ENCODE results near the gene MATN4. TPM values are rescaled to one million over a fixed set of nuclear protein-coding genes. Genes with fewer than 3 reads are reported as not detected.

MATN4 gene, protein sequence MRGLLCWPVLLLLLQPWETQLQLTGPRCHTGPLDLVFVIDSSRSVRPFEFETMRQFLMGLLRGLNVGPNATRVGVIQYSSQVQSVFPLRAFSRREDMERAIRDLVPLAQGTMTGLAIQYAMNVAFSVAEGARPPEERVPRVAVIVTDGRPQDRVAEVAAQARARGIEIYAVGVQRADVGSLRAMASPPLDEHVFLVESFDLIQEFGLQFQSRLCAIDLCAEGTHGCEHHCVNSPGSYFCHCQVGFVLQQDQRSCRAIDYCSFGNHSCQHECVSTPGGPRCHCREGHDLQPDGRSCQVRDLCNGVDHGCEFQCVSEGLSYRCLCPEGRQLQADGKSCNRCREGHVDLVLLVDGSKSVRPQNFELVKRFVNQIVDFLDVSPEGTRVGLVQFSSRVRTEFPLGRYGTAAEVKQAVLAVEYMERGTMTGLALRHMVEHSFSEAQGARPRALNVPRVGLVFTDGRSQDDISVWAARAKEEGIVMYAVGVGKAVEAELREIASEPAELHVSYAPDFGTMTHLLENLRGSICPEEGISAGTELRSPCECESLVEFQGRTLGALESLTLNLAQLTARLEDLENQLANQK
- total RNA-seq (under 1 TPM; 0.46 to 0.49 TPM), polyA plus RNA-seq (under 1 TPM; 0.14 to 0.24 TPM)
- long read RNA-seq, donor 1, result 0 reads
- long read RNA-seq, donor 2, result 0 reads
- long read RNA-seq, donor 3, result 0 reads
- long read RNA-seq, donor 4, result 0 reads
- long read RNA-seq, donor 5, result 0 reads

DNA sequence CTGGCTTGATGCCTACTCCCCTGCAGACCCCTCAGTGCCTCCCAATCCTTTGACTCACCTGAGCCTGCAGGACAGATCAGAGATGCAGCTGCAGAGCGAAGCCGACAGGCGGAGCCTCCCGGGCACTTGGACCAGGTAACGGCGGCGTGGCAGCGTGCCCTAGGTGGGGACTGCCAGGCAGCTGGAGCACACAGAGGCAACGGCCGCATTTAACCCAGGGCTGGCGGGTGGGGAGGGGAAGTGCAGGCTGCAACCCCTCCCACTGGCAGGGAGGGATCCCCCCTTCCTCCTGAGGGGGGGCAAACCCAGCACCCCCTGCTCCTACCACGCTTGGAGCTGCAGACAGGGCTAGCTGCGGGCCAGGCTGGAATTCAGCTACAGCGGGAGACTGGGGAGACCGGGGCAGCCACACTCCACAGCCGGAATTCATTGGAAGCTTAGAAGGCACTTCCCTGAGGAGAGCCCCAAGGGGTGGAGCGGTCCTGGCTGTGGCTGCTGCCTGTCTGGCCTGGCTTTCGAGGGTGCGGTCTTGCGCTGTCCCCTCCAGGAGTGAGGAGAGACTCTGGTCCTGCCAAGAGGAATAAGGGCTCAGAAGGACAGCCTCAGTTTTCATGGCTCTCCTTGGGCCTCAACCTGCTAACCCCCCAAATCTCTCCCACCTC lies at the start of gene MATN4:
TSS of gene MATN4 (minus strand) at position 183 of the 662 bp plus-strand sequence. CDS start 2,717 bp downstream, outside the sequence.
- peaks cover 0 to 40% (median 33%) of the 10 kb centered on the region in 3 donors for H3K27me3 ChIP-seq (ENCODE audit: control insufficient read depth in 3 of 3, insufficient read depth in 3 of 3, low read length in 2 of 3)
- no peaks in the 10 kb centered on the region for H3K36me3 ChIP-seq (ENCODE audit: control insufficient read depth in 4 of 4, insufficient read depth in 4 of 4, low read length in 4 of 4)
- TF ChIP-seq, protein P1, sequence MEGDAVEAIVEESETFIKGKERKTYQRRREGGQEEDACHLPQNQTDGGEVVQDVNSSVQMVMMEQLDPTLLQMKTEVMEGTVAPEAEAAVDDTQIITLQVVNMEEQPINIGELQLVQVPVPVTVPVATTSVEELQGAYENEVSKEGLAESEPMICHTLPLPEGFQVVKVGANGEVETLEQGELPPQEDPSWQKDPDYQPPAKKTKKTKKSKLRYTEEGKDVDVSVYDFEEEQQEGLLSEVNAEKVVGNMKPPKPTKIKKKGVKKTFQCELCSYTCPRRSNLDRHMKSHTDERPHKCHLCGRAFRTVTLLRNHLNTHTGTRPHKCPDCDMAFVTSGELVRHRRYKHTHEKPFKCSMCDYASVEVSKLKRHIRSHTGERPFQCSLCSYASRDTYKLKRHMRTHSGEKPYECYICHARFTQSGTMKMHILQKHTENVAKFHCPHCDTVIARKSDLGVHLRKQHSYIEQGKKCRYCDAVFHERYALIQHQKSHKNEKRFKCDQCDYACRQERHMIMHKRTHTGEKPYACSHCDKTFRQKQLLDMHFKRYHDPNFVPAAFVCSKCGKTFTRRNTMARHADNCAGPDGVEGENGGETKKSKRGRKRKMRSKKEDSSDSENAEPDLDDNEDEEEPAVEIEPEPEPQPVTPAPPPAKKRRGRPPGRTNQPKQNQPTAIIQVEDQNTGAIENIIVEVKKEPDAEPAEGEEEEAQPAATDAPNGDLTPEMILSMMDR (IDR thresholded peaks at IDR 0.05; ENCODE audit: control extremely low read depth, extremely low read depth), result no peak
- peaks cover 0 to 5% (median 0%) of the 10 kb centered on the region in 5 donors for H3K4me1 ChIP-seq (ENCODE audit: control insufficient read depth in 5 of 5, insufficient read depth in 5 of 5, low read length in 5 of 5)
- no peak within 1 kb of the TSS for H3K4me3 ChIP-seq
- DNase-seq, result peak in 2 of 3 donors; percentile 16 to 32
- no peak within 1 kb of the TSS for H3K27ac ChIP-seq (ENCODE audit: low read depth in 1 of 2, low read length in 1 of 2)
- 35 to 61% methylated on average over 20 of the region's 20 CpGs for WGBS, 2 donors
- peak; percentile 45 for ATAC-seq (ENCODE audit: insufficient read depth, low FRiP score)
- H3K9me3 ChIP-seq (ENCODE audit: control insufficient read depth in 4 of 4, insufficient read depth in 3 of 4, low read length in 3 of 4), result no peaks in the 10 kb centered on the region
- no peak within 1 kb of the TSS for H3K9ac ChIP-seq (ENCODE audit: insufficient read depth in 1 of 2, low read length in 2 of 2)

DNA sequence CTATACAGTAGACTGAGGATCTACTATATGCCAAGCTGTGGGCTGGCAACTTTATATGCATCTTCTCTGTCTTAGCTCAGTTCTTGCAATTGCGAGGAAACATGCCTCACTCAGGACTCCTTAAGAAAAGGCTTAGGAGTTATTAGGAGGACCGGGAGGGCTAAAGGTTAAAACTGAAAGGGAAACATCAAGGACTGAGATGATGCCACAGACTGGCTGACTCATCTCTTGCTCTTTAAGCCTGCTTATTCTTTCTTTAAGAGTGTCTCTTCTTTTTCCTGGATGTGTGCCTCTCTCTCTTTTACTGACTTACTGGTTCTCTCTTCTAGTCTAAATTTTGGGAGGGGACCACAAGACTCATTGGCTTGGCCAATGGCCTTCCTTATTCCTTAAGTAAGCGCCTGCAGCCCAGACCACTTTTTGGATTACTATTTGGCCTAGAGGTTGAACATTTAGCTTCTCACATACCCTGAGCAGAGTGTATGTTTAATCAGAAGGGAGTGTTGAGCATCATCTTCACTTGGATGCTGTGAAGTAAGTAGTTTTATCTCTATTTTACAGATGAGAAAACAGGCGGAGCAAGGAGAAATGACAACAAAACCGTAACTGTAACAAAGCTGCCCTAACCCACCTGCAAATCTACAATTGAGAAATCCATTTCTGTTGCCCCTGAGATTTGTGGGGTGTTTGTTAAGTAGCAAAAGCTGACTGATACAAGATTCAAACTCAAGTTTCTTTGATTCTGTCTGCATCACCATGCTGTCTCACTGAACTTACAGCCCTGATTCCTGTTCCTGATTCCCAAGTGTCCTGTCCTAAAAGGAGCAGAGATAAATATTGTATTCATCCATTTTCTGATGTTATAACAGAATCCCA lies 47.3 kb upstream of the MATN4 start:
- ATAC-seq (ENCODE audit: insufficient read depth, low FRiP score) (no peak), DNase-seq (no peak)
- H3K4me3 ChIP-seq, result no peak overlapping the region
- peaks cover 0 to 24% (median 12%) of the 10 kb centered on the region in 5 donors for H3K4me1 ChIP-seq (ENCODE audit: control insufficient read depth in 5 of 5, insufficient read depth in 5 of 5, low read length in 5 of 5)
- H3K27ac ChIP-seq (ENCODE audit: low read depth in 1 of 2, low read length in 1 of 2), result peak overlapping the region in 1 of 2 donors; percentile 83
- no peaks in the 10 kb centered on the region for H3K9me3 ChIP-seq (ENCODE audit: control insufficient read depth in 4 of 4, insufficient read depth in 3 of 4, low read length in 3 of 4)
- 48 to 65% methylated on average over 5 of the region's 5 CpGs for WGBS, 2 donors
- TF ChIP-seq, protein P1 (IDR thresholded peaks at IDR 0.05; ENCODE audit: control extremely low read depth, extremely low read depth), result no peak
- no peaks in the 10 kb centered on the region for H3K36me3 ChIP-seq (ENCODE audit: control insufficient read depth in 4 of 4, insufficient read depth in 4 of 4, low read length in 4 of 4)
- no peak overlapping the region for H3K9ac ChIP-seq (ENCODE audit: insufficient read depth in 1 of 2, low read length in 2 of 2)
- no peaks in the 10 kb centered on the region for H3K27me3 ChIP-seq (ENCODE audit: control insufficient read depth in 3 of 3, insufficient read depth in 3 of 3, low read length in 2 of 3)

DNA sequence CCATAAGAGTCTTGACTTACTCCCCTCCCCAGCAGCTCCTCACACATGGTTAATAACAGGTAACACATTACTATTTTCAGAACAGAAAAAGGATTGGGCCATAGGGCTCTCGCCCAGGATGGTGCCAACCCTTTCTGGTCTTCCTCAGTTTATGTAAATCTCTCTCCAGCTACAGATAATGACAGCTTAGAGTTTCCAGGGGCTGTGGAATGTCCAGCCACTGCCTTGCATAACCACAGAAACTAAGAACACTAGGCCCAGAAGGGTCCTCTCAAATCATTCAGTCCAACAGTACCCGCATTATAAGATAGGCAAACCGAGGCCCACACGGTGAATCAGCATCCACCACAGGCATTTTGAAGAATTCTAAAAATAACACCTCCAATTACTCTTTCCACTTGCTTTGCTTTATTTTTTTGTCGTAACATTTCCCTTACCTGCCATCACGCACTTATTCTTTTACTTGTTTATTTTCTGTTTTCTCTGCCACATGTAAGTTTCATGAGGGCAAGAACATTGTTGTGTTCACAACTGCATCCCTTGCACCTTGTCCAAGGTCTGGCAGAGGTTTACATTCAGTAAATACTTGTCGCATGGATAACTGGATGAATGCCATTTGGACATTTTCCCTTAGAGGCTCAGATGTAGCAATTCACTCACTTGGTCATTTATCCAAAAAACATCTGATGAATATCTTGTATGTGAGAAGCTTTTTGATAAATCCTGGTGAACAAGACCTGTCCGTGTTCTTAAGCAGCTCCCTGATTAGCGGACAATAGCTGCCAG lies 46.5 kb upstream of the MATN4 start:
- TF ChIP-seq, protein P1 (IDR thresholded peaks at IDR 0.05; ENCODE audit: control extremely low read depth, extremely low read depth), result no peak
- Histone ChIP-seq H3K9me3 (ENCODE audit: control insufficient read depth in 4 of 4, insufficient read depth in 3 of 4, low read length in 3 of 4) (no peaks in the 10 kb centered on the region), H3K27ac (ENCODE audit: low read depth in 1 of 2, low read length in 1 of 2) (peak overlapping the region in 1 of 2 donors; percentile 83), H3K36me3 (ENCODE audit: control insufficient read depth in 4 of 4, insufficient read depth in 4 of 4, low read length in 4 of 4) (no peaks in the 10 kb centered on the region), H3K27me3 (ENCODE audit: control insufficient read depth in 3 of 3, insufficient read depth in 3 of 3, low read length in 2 of 3) (no peaks in the 10 kb centered on the region), H3K4me3 (no peak overlapping the region), H3K4me1 (ENCODE audit: control insufficient read depth in 5 of 5, insufficient read depth in 5 of 5, low read length in 5 of 5) (peaks cover 0 to 18% (median 10%) of the 10 kb centered on the region in 5 donors), H3K9ac (ENCODE audit: insufficient read depth in 1 of 2, low read length in 2 of 2) (no peak overlapping the region)
- DNase-seq (no peak), ATAC-seq (ENCODE audit: insufficient read depth, low FRiP score) (no peak)
- whole genome bisulfite sequencing, 2 donors, result 75 to 78% methylated on average over 9 of the region's 9 CpGs
